HG02943 (cell line): ENCODE measurements around the gene KCNK5.

Experiments
- ATAC-seq: cut with Tn5 transposase; IDR thresholded peaks from one replicate; pipeline ENCODE4 v1.9.1; 2021; ENCODE audit warnings: mild to moderate bottlenecking, low read depth, moderate library complexity; ENCODE audit not compliant: unreplicated experiment

Gene KCNK5

GRCh38 chr6:39218868-39219567 is 10.3 kb downstream of the KCNK5 start:
- no peak for ATAC-seq

DNA sequence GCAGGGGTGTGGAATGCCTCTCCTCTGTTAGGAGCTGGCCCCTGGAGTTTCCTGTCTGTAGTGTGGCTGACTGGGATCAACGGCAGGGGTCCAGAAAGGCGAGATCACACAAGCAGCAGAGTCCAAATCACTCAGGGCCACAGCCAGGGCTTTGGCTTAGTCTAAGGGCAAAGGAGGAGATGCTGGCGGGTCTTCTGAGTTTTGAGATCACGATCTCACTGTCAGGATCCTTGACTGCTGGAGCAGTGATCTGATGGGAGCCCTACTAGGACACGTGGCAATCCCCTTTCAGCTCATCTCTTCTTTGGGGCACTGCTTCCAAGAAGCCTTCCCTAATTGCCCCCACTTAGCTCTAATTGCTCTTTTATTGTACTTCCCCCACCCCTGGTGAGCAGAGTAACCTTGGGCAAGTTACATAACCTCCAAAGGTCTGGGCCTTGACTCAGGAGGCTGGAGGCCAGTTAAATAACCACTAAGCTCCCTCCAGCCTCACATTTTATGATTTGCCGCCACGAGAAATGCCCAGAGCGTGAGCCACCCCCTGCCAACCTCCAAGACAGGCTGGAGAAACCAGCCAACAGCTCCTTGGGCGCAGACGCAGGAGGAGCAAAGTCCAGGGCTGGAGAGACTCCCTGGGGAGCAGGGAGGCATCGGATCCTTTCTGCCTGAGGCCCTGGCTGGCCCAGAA is 12.0 kb downstream of the KCNK5 start:
- no peak for ATAC-seq

DNA sequence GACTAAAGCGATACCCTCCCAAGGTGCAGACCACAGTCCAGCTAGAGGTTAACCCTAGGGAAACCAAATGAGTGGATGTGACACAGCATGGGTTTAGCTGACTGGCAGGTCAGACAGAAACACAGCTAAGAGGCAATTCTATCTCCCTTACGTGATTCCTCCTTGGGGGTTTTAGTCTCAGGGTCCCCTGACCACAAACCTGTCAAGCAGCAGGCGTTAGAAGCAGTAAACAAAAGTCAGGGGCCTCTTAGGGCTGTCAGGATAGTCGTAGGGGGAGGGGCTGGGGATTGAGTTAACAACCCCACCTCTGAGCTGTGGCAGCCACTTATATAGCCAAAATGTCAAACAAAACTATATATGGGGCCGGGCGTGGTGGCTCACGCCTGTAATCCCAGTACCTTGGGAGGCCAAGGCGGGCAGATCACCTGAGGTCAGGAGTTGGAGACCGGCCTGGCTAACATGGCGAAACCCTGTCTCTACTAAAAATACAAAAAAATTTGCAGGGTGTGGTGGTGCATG is 13.6 kb downstream of the KCNK5 start:
- ATAC-seq: no peak

DNA sequence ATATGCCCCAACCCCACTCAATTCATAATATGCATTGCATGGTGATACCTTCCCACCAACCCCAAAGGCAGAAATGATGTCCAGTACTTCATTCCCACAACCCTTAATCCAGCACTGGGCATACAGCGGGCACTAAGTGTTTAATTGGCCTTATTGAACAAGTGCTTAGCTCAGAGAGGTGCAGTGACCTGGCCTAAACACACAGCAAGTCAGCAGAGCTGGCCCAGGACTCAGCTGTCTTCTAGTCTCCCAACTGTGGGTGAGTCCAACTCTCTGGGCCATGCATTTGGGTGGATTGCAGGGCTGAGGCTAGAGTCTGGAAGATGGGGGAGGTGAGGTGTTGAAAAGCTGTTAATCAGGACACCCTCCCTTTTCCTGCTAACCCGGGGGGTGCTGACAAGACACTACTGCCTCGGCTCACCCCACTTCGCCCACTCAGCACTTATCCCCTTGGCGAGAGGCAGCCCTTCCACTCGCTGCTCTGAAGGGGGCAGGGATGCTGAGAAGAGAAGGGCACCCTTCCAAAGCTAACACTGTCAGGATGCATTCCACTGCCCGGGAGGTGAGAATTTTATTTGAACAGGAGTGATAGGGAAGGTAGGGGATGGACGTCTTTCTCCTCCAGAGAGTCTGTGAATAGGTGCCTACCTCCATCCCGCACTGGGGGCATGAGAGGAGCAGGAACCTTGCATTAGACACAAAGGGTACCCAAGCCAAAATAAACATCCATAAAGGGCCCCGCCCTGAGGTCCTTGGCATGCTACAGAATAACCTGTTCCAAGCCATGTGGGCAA is 14.2 kb downstream of the KCNK5 start:
- no peak for ATAC-seq

- no peak for ATAC-seq
Observed at GRCh38 chr6:39214120-39214813, 15.0 kb downstream of the KCNK5 start.

GRCh38 chr6:39213195-39213920 is 15.9 kb downstream of the KCNK5 start:
- no peak for ATAC-seq

DNA sequence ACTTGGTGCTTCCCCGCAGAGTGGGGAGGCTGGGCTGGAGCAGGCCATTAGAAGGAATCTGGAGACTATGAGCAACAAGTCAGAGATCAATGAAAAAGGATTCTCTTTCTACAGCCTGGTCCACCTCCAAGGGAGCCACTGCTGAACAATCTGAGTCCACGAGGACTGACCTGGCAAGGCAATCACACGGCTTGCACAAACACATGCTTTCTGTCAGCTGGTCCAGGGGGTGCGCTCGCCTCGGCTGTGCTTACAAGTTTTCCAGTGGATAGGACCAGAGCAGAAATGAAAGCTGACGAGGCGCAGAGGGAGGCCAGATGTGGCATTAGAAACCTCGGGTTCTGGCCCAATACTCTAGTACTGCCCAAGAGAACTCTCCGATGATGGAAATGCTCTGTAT is 18.1 kb downstream of the KCNK5 start:
- ATAC-seq: no peak

GRCh38 chr6:39210450-39210849 is 18.8 kb downstream of the KCNK5 start:
- ATAC-seq: no peak

- no peak for ATAC-seq
Observed at GRCh38 chr6:39209911-39210310, 19.4 kb downstream of the KCNK5 start.

GRCh38 chr6:39209360-39209811 is 19.9 kb downstream of the KCNK5 start:
- no peak for ATAC-seq

- ATAC-seq: no peak
Observed at GRCh38 chr6:39208223-39208739, 21.0 kb downstream of the KCNK5 start.

GRCh38 chr6:39207416-39208222 is 21.7 kb downstream of the KCNK5 start:
- no peak for ATAC-seq

DNA sequence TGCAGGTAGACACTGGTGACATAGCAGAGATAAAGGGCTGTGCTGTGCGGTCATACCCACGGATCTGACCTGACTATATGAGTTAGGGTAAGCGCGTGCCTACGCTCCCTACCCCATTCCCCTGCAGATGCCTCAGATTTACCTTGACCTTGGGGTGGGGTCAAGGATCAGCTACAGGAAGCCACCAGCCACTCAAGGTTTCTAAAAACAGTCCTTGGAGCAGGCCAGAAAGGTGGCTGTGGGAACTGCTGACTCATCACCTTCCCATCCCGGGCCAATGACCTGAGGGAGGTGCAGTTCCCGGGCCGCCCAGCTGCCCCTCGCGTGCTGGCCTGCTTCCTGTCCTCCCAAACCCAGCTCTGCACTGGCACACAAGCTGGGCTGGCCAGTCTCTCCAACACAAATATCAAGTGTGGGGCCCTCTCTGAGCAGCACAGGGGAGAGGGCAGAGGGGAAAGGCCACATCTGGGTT is 23.0 kb downstream of the KCNK5 start:
- no peak for ATAC-seq

- no peak for ATAC-seq
Observed at GRCh38 chr6:39204646-39205244, 24.5 kb downstream of the KCNK5 start.

- ATAC-seq: no peak
Observed at GRCh38 chr6:39204160-39204495, 25.1 kb downstream of the KCNK5 start.

DNA sequence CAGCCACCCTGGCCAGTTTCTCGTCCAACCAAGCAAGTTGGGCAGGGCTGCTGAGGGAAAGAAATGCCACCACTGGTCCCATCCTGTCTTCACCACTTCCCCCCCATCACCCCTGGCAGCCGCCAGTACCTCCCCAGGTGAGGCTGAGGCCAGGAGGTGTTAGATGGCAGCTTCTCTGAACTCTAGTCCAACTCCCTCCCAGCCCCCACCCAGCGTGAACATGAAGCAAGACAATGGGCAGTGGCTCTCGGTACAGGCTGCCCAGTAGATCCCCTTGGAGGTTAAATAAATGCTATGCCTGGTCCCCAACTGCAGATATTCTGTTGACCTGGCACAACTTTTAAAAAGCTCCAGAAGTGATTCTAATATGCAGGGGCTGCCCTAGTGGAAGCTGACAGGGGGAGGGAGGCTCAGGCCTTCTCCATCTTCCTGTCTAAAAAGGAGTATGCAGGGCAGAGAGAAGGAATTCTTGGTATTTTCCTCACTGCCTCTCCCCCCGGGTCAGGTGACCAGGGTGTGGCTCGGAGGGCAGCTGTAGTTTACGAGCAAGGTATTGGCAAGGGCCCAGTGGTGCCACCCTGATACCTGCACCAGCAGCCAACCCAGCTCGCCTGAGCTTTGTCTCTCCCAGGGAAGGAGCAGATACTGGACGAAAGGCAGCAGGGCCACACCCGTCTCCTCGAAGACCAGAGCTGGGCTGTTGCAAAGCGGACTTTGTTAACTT is 25.7 kb downstream of the KCNK5 start:
- ATAC-seq: no peak

- no peak for ATAC-seq
Observed at GRCh38 chr6:39202166-39202565, 27.1 kb downstream of the KCNK5 start.

DNA sequence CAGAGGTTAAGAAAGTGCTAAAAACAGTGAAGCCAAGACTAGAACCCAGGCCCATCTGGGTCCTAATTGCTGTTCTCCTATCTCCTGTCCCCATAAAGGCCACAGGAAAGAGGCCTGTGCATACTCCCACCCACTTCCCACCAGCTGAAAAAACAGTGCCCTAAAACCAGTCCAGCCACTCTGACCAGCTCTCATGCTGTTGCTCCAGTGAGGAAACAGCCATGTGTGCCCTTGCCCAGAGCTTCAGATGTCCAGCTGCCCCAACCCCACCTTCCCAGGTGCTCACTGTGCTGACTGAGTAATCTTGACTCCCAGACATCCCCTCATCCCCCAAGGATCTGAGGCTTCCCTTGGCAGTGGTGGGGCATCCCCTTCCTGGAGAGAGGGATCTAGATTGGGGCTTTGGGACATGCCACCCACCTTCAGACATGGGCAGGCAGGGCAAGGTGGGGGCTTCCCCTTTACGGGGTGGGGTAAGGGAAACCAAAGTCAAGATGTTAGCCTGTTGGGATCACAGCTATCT is 28.7 kb downstream of the KCNK5 start:
- no peak for ATAC-seq
